Measurements from ENCODE around the gene SLC9A7.

GRCh38 chrX:46796574-46797191 is 37.8 kb upstream of the SLC9A7 start:
- TF ChIP-seq TAF1 (IDR thresholded peaks at IDR 0.05; ENCODE audit: borderline replicate concordance, low read depth, low read length) (no peak), POLR2AphosphoS5 (IDR thresholded peaks at IDR 0.05; ENCODE audit: low read depth, low read length) (no peak)
